IMR-90 (cell line): ENCODE results near the gene STAB1. TPM values are rescaled to one million over a fixed set of nuclear protein-coding genes. Genes with fewer than 3 reads are reported as not detected.
A peak's percentile ranks its signal among the peaks of the same experiment; 100 is the strongest.

Experiments used
- ATAC-seq: fragments of 200-7000 bp; cut with Tn5 transposase; 2 replicates; pipeline ENCODE4 v1.9.1; 2020; ENCODE audit warnings: low read depth, mild to moderate bottlenecking, moderate library complexity
- BruUV-seq: library from RNA; stranded (reverse); fragments of 400-500 nt; replicated peaks from 2 replicates; lab custom pipeline; 2021; lab: Mats Ljungman, UMichigan
- CTCF ChIA-PET: fragments of 300-600 bp; formaldehyde crosslinking; extraction: SDS; loops from one replicate; lab custom pipeline; 2021; ENCODE audit warnings: antibody characterized with exemption; lab: Yijun Ruan, JAX
- POLR2A ChIA-PET: fragments of 300-600 bp; sonication (Branson Sonifier 250); formaldehyde crosslinking; loops from one replicate; lab custom pipeline; 2022; ENCODE audit warnings: antibody characterized with exemption; ENCODE audit not compliant: unreplicated experiment; lab: Charles Lee
- DNase-seq: peaks from one replicate; pipeline ENCODE4 v3.0.0; 2013
- H2AFZ ChIP-seq: replicated peaks from 2 replicates; pipeline ENCODE3; 2013; ENCODE audit warnings: low read length, mild to moderate bottlenecking; ENCODE audit not compliant: poor library complexity
- H2AK5ac ChIP-seq: 2 replicates; pipeline ENCODE4 v1.6.1; 2013; ENCODE audit warnings: low read depth, low read length, inconsistent platforms
- H2AK9ac ChIP-seq: replicated peaks from 2 replicates; pipeline ENCODE3; 2013; ENCODE audit warnings: mild to moderate bottlenecking, low read depth, low read length, moderate library complexity; ENCODE audit not compliant: poor library complexity
- H2BK120ac ChIP-seq: 2 replicates; pipeline ENCODE4 v1.6.1; 2013; ENCODE audit warnings: low read depth, low read length, inconsistent platforms
- H2BK15ac ChIP-seq: 3 replicates; pipeline ENCODE4 v1.6.1; 2013; ENCODE audit warnings: low read depth, low read length, inconsistent platforms
- H2BK20ac ChIP-seq: 2 replicates; pipeline ENCODE4 v1.6.1; 2013; ENCODE audit warnings: low read depth, mild to moderate bottlenecking, inconsistent platforms, low read length, moderate library complexity
- H2BK5ac ChIP-seq: 2 replicates; pipeline ENCODE4 v1.6.1; 2013; ENCODE audit warnings: mild to moderate bottlenecking, low read depth, low read length, inconsistent platforms; ENCODE audit not compliant: poor library complexity, severe bottlenecking
- H3K14ac ChIP-seq: replicated peaks from 2 replicates; pipeline ENCODE4 v1.6.1; 2013; ENCODE audit warnings: low read depth, low read length, inconsistent platforms
- H3K18ac ChIP-seq: 2 replicates; pipeline ENCODE4 v1.6.1; 2013; ENCODE audit warnings: low read depth, low read length, control low read depth
- H3K23ac ChIP-seq: 2 replicates; pipeline ENCODE4 v1.6.1; 2013; ENCODE audit warnings: low read depth, low read length, inconsistent platforms
- H3K27ac ChIP-seq: 2 replicates; pipeline ENCODE4 v1.5.1; 2013; ENCODE audit warnings: mild to moderate bottlenecking, control low read depth, low read length; ENCODE audit not compliant: insufficient read depth
- H3K27me3 ChIP-seq: 2 replicates; pipeline ENCODE4 v1.6.1; 2013; ENCODE audit warnings: low read length; ENCODE audit not compliant: control insufficient read depth, insufficient read depth
- H3K36me3 ChIP-seq: 2 replicates; pipeline ENCODE4 v1.6.1; 2013; ENCODE audit warnings: low read length, mixed read lengths; ENCODE audit not compliant: control insufficient read depth, insufficient read depth
- H3K4ac ChIP-seq: 2 replicates; pipeline ENCODE4 v1.6.1; 2013; ENCODE audit warnings: low read depth, low read length, inconsistent platforms
- H3K4me1 ChIP-seq: 2 replicates; pipeline ENCODE4 v1.6.1; 2013; ENCODE audit warnings: low read length, mixed read lengths; ENCODE audit not compliant: control insufficient read depth, insufficient read depth
- H3K4me2 ChIP-seq: 2 replicates; pipeline ENCODE4 v1.6.1; 2013; ENCODE audit warnings: low read depth, mild to moderate bottlenecking, control low read depth, low read length, moderate library complexity
- H3K4me3 ChIP-seq: 2 replicates; pipeline ENCODE4 v1.5.1; 2013; ENCODE audit warnings: low read depth, mild to moderate bottlenecking, control low read depth, low read length, moderate library complexity; ENCODE audit not compliant: insufficient read depth
- H3K56ac ChIP-seq: 2 replicates; pipeline ENCODE4 v1.6.1; 2013; ENCODE audit warnings: low read length, inconsistent platforms; ENCODE audit not compliant: insufficient read depth; ENCODE audit errors: extremely low read depth
- H3K79me1 ChIP-seq, 2 experiments: 2 replicates each; pipeline ENCODE4 v1.6.1; 2013; ENCODE audit warnings: low read length in 2 of 2, inconsistent platforms in 1 of 2, low read depth in 1 of 2
- H3K9ac ChIP-seq: 2 replicates; pipeline ENCODE4 v1.6.1; 2013; ENCODE audit warnings: low read depth, low read length, control low read depth
- H3K9me1 ChIP-seq: 2 replicates; pipeline ENCODE4 v1.6.1; 2013; ENCODE audit warnings: low read length, inconsistent platforms; ENCODE audit not compliant: insufficient read depth
- H3K9me3 ChIP-seq: 2 replicates; pipeline ENCODE4 v1.6.1; 2013; ENCODE audit warnings: low read length; ENCODE audit not compliant: control insufficient read depth, insufficient read depth
- H4K20me1 ChIP-seq: 2 replicates; pipeline ENCODE4 v1.6.1; 2013; ENCODE audit warnings: low read length, inconsistent platforms; ENCODE audit not compliant: insufficient read depth
- H4K5ac ChIP-seq: 2 replicates; pipeline ENCODE4 v1.6.1; 2013; ENCODE audit warnings: mild to moderate bottlenecking, low read depth, low read length, control low read depth
- H4K8ac ChIP-seq, 2 experiments: 2 replicates each; pipeline ENCODE4 v1.6.1; 2013; ENCODE audit warnings: low read depth in 2 of 2, low read length in 2 of 2, control low read depth in 1 of 2, inconsistent platforms in 1 of 2
- H4K91ac ChIP-seq: 2 replicates; pipeline ENCODE4 v1.6.1; 2013; ENCODE audit warnings: low read depth, low read length, inconsistent platforms; ENCODE audit not compliant: insufficient read depth
- BHLHE40 ChIP-seq: fragments of 150-350 bp; IDR thresholded peaks from 2 replicates; pipeline ENCODE4 v1.6.1; 2016; ENCODE audit warnings: mild to moderate bottlenecking, low read depth, low read length
- CEBPB ChIP-seq: IDR thresholded peaks from 2 replicates; pipeline ENCODE4 v1.6.1; 2012; ENCODE audit warnings: low read depth, low read length, improper control_type of control experiment
- CTCF ChIP-seq: conservative IDR thresholded peaks from 2 replicates; pipeline ENCODE4 v1.5.1; 2012; ENCODE audit warnings: mild to moderate bottlenecking, low read depth, low read length, improper control_type of control experiment
- ELK1 ChIP-seq: fragments of 150-350 bp; IDR thresholded peaks from 2 replicates; pipeline ENCODE4 v1.6.1; 2016; ENCODE audit warnings: low read depth, mild to moderate bottlenecking, low read length, moderate library complexity, borderline replicate concordance
- FOS ChIP-seq: fragments of 150-350 bp; IDR thresholded peaks from 2 replicates; pipeline ENCODE4 v1.6.1; 2016; ENCODE audit warnings: low read depth, low read length
- MAFK ChIP-seq: IDR thresholded peaks from 2 replicates; pipeline ENCODE4 v1.6.1; 2012; ENCODE audit warnings: low read depth, low read length, improper control_type of control experiment
- MAZ ChIP-seq: IDR thresholded peaks from 2 replicates; pipeline ENCODE4 v1.6.1; 2012; ENCODE audit warnings: low read depth, mild to moderate bottlenecking, low read length, improper control_type of control experiment, moderate library complexity, borderline replicate concordance
- MXI1 ChIP-seq: IDR thresholded peaks from 2 replicates; pipeline ENCODE4 v1.6.1; 2012; ENCODE audit warnings: low read depth, mild to moderate bottlenecking, low read length, moderate library complexity, borderline replicate concordance
- POLR2A ChIP-seq: IDR thresholded peaks from 2 replicates; pipeline ENCODE4 v1.6.1; 2012; ENCODE audit warnings: mild to moderate bottlenecking, low read depth, low read length
- RAD21 ChIP-seq: IDR thresholded peaks from 2 replicates; pipeline ENCODE4 v1.6.1; 2012; ENCODE audit warnings: low read length, improper control_type of control experiment
- RCOR1 ChIP-seq: IDR thresholded peaks from 2 replicates; pipeline ENCODE4 v1.6.1; 2012; ENCODE audit warnings: mild to moderate bottlenecking, low read length, improper control_type of control experiment; ENCODE audit not compliant: insufficient replicate concordance
- RFX5 ChIP-seq: IDR thresholded peaks from 2 replicates; pipeline ENCODE4 v1.8.0; 2012; ENCODE audit warnings: low read depth, mild to moderate bottlenecking, low read length, moderate library complexity
- SMC3 ChIP-seq: fragments of 150-350 bp; IDR thresholded peaks from 2 replicates; pipeline ENCODE4 v1.6.1; 2016; ENCODE audit warnings: low read depth, mild to moderate bottlenecking, antibody characterized with exemption, low read length, moderate library complexity
- USF2 ChIP-seq: fragments of 150-350 bp; IDR thresholded peaks from 2 replicates; pipeline ENCODE4 v1.6.1; 2017; ENCODE audit warnings: mild to moderate bottlenecking, antibody characterized with exemption, low read length, low read depth
- WGBS, 2 experiments: methylation state at CpG; one replicate each; pipeline versions ENCODE4 v1.1.5 to v1.1.7; 2013; ENCODE audit warnings: missing lambda C conversion rate in 2 of 2; ENCODE audit not compliant: insufficient read length in 1 of 2; ENCODE audit errors: extremely low coverage in 2 of 2; 5-methylcytosine and 5-hydroxymethylcytosine counted together
- dilution Hi-C: fragments of 300-500 bp; cut with HindIII; formaldehyde crosslinking; loops from one replicate; pipeline ENCODE4 v1.14.3; 2018; ENCODE audit warnings: low sequenced_read_pairs; ENCODE audit not compliant: unreplicated experiment
- in situ Hi-C: fragments of 300-500 bp; cut with MboI; formaldehyde crosslinking; loops from 3 replicates; pipeline ENCODE4 v1.14.3; 2019; ENCODE audit warnings: low sequenced_read_pairs, inconsistent platforms, mixed read lengths
- intact Hi-C: fragments of 100-400 bp; cut with micrococcal nuclease; formaldehyde crosslinking; loops from 2 replicates; pipeline ENCODE4 v1.10.0; 2022
- polyA plus RNA-seq, 3 experiments: library from polyadenylated mRNA; depleted of rRNA; stranded (reverse); fragments of >200 nt; gene quantifications; 2 replicates each; pipeline ENCODE4 v1.2.3, GENCODE V29; 2012; ENCODE audit warnings: low replicate concordance in 1 of 3
- total RNA-seq: library from RNA; depleted of rRNA; stranded (reverse); fragments of >200 nt; gene quantifications from 2 replicates; pipeline ENCODE4 v1.2.3, GENCODE V29; 2012

The STAB1 gene
- total and polyA plus RNA-seq, 2 of the 4 experiments (the other 2 are of a cell fraction): not detected

GRCh38 chr3:52547143-52547542 is 52.0 kb downstream of the STAB1 start:
- no peak for DNase-seq
- Histone ChIP-seq H3K14ac (no peak overlapping the region), H3K9ac (no peak overlapping the region), H2BK15ac (no peak overlapping the region), H3K56ac (no peak overlapping the region), H3K9me3 (no peaks in the 10 kb centered on the region), H3K4me1 (peaks cover 2% of the 10 kb centered on the region; the same call in 1 of the 2 replicates), H3K79me1 (peaks cover 9 to 25% of the 10 kb centered on the region in 2 experiments; a peak in 3 of 4 replicates), H3K23ac (no peak overlapping the region), H3K4me3 (no peak overlapping the region), H4K20me1 (peaks cover 3% of the 10 kb centered on the region), H2BK120ac (no peak overlapping the region), H3K9me1 (no peaks in the 10 kb centered on the region), H3K36me3 (peaks cover 23% of the 10 kb centered on the region), H3K27ac (no peak overlapping the region), H3K4ac (no peak overlapping the region), H2BK20ac (no peak overlapping the region), H3K27me3 (no peaks in the 10 kb centered on the region), H3K4me2 (no peak overlapping the region), H3K18ac (no peak overlapping the region), H4K91ac (no peak overlapping the region), H2BK5ac (peak overlapping the region; percentile 20), H4K5ac (no peak overlapping the region), H4K8ac (no peak overlapping the region), H2AFZ (no peak overlapping the region), H2AK9ac (no peak overlapping the region), H2AK5ac (no peak overlapping the region)
- in situ Hi-C loops: no loop called here
- intact Hi-C loops: no loop called here
- ChIA-PET CTCF (no interaction called here), POLR2A (no interaction called here)
- TF ChIP-seq USF2: no peak
- no peak for TF ChIP-seq POLR2A
- no peak for TF ChIP-seq MAFK
- no peak for TF ChIP-seq CEBPB
- TF ChIP-seq CTCF: no peak
- no peak for TF ChIP-seq RCOR1
- no peak for TF ChIP-seq RAD21
- TF ChIP-seq MAZ: no peak
- no peak for TF ChIP-seq SMC3
- no peak for TF ChIP-seq MXI1
- TF ChIP-seq FOS: no peak
- no peak for TF ChIP-seq ELK1
- TF ChIP-seq RFX5: no peak
- TF ChIP-seq BHLHE40: no peak
- BruUV-seq: no TSS peak
- ATAC-seq: peak; percentile 22; the same call in 1 of the 2 replicates
- WGBS, 2 experiments: no CpG with 5 or more reads among the region's 2 CpGs
- dilution Hi-C loops: no loop called here
